DMS 273 (cell line): Measurements from ENCODE around the gene UBAC2.

Experiments used
- DNase-seq: peaks from one replicate; lab custom pipeline; 2025; ENCODE audit not compliant: unreplicated experiment; lab: John Stamatoyannopoulos, UW

The UBAC2 gene

GRCh38 chr13:99429670-99430069 is 229.0 kb downstream of the UBAC2 start:
- no peak for DNase-seq

GRCh38 chr13:99431927-99432608 is 231.4 kb downstream of the UBAC2 start:
- DNase-seq: no peak

GRCh38 chr13:99432609-99433542 is 232.2 kb downstream of the UBAC2 start:
- no peak for DNase-seq

- no peak for DNase-seq
Measured at GRCh38 chr13:99433543-99434075, 233.0 kb downstream of the UBAC2 start.

- DNase-seq: no peak
Measured at GRCh38 chr13:99434258-99434788, 233.7 kb downstream of the UBAC2 start.

GRCh38 chr13:99435116-99435515 is 234.5 kb downstream of the UBAC2 start:
- no peak for DNase-seq

GRCh38 chr13:99435998-99436397 is 235.3 kb downstream of the UBAC2 start:
- no peak for DNase-seq
